Skeletal muscle satellite cell (primary cell): ENCODE data around the gene SYNGAP1. TPM values are rescaled to one million over a fixed set of nuclear protein-coding genes. Genes with fewer than 3 reads are reported as not detected.

Experiments
- H3K27me3 ChIP-seq: 2 replicates; pipeline ENCODE4 v1.7.0; 2013; ENCODE audit warnings: low read length; ENCODE audit not compliant: control insufficient read depth, insufficient read depth
- H3K36me3 ChIP-seq: 2 replicates; pipeline ENCODE4 v1.7.0; 2013; ENCODE audit warnings: mild to moderate bottlenecking, control low read depth, low read length; ENCODE audit not compliant: insufficient read depth
- H3K4me1 ChIP-seq: 2 replicates; pipeline ENCODE4 v1.7.0; 2013; ENCODE audit warnings: low read length; ENCODE audit not compliant: control insufficient read depth, insufficient read depth
- H3K4me2 ChIP-seq: 2 replicates; pipeline ENCODE4 v1.7.0; 2013; ENCODE audit warnings: mild to moderate bottlenecking, low read length
- H3K4me3 ChIP-seq: 2 replicates; pipeline ENCODE4 v1.7.0; 2013; ENCODE audit warnings: low read length
- H3K9ac ChIP-seq: 2 replicates; pipeline ENCODE4 v1.7.0; 2013; ENCODE audit warnings: mild to moderate bottlenecking, low read depth, low read length, moderate library complexity
- H3K9me3 ChIP-seq: replicated peaks from 2 replicates; pipeline ENCODE4 v1.7.0; 2013; ENCODE audit warnings: mild to moderate bottlenecking, control low read depth, low read length
- small RNA-seq: library from RNA; depleted of rRNA; stranded (forward); fragments of <200 nt; gene quantifications from one replicate; pipeline ENCODE3, GENCODE V24; 2012

The SYNGAP1 gene

GRCh38 chr6:33497157-33497556 lies 77.3 kb downstream of the SYNGAP1 start:
- Histone ChIP-seq H3K4me3 (no peak overlapping the region), H3K4me1 (no peaks in the 10 kb centered on the region), H3K27me3 (peaks cover 37% of the 10 kb centered on the region), H3K4me2 (no peak overlapping the region), H3K36me3 (no peaks in the 10 kb centered on the region), H3K9ac (no peak overlapping the region), H3K9me3 (no peaks in the 10 kb centered on the region)

- Histone ChIP-seq H3K4me3 (no peak overlapping the region), H3K4me1 (no peaks in the 10 kb centered on the region), H3K9ac (no peak overlapping the region), H3K9me3 (no peaks in the 10 kb centered on the region), H3K27me3 (peaks cover 30% of the 10 kb centered on the region), H3K4me2 (no peak overlapping the region), H3K36me3 (no peaks in the 10 kb centered on the region)
These were observed 82.6 kb downstream of the SYNGAP1 start for GRCh38 chr6:33502486-33502885.

- no peaks in the 10 kb centered on the region for H3K4me1 ChIP-seq
- no peak overlapping the region for H3K9ac ChIP-seq
- H3K36me3 ChIP-seq, result no peaks in the 10 kb centered on the region
- H3K9me3 ChIP-seq, result no peaks in the 10 kb centered on the region
- no peak overlapping the region for H3K4me2 ChIP-seq
- H3K27me3 ChIP-seq, result peaks cover 23% of the 10 kb centered on the region
- no peak overlapping the region for H3K4me3 ChIP-seq
These were observed 84.6 kb downstream of the SYNGAP1 start for GRCh38 chr6:33504486-33504885.

Small RNAs within 50 kb of the gene (small RNA-seq; reads per million reads assigned to genes)
- gene RPL35AP4, result not detected
- not detected for gene ZBTB9
